ENCODE results near the gene CFAP69.
"Not testable (repeated sequence)": the region's sequence is repeated elsewhere in the genome, so short reads cannot be mapped to it uniquely, and the experiment has no call there.

CFAP69 gene

GRCh38 chr7:90272242-90272641, 27.3 kb downstream of the CFAP69 start:
- no peak for DNase-seq

GRCh38 chr7:90274161-90274560, 29.2 kb downstream of the CFAP69 start:
- no peak for DNase-seq

- no peak for DNase-seq
Observed at GRCh38 chr7:90276033-90276728, 31.2 kb downstream of the CFAP69 start.

- no peak for DNase-seq
Observed at GRCh38 chr7:90288154-90288553, 43.2 kb downstream of the CFAP69 start.

GRCh38 chr7:90290244-90291113, 45.5 kb downstream of the CFAP69 start:
- DNase-seq = no peak

- no peak for DNase-seq
Observed at GRCh38 chr7:90298145-90299038, 53.4 kb downstream of the CFAP69 start.

- no peak for DNase-seq
Observed at GRCh38 chr7:90303241-90303640, 58.3 kb downstream of the CFAP69 start.

- no peak for DNase-seq
Observed at GRCh38 chr7:90309872-90310271, 64.9 kb downstream of the CFAP69 start.

GRCh38 chr7:90311175-90311574, 66.2 kb downstream of the CFAP69 start:
- DNase-seq = no peak

- no peak for DNase-seq
Observed at GRCh38 chr7:90312745-90313144, 67.8 kb downstream of the CFAP69 start.

- no peak for DNase-seq
Observed at GRCh38 chr7:90313907-90314306, 68.9 kb downstream of the CFAP69 start.

GRCh38 chr7:90320014-90320413, 75.0 kb downstream of the CFAP69 start:
- DNase-seq = no peak

- DNase-seq = no peak
Observed at GRCh38 chr7:90320418-90320800, 75.4 kb downstream of the CFAP69 start.

- DNase-seq = no peak
Observed at GRCh38 chr7:90320801-90321494, 76.0 kb downstream of the CFAP69 start, which contains the start of gene FAM237B. FAM237B (minus strand) TSS chr7:90321304; CDS start chr7:90319748, 1,556 bp downstream.

GRCh38 chr7:90322837-90323236, 77.9 kb downstream of the CFAP69 start:
- no peak for DNase-seq

- DNase-seq = no peak
Observed at GRCh38 chr7:90326500-90326899, 81.5 kb downstream of the CFAP69 start.

GRCh38 chr7:90334193-90334843, 89.3 kb downstream of the CFAP69 start:
- no peak for DNase-seq

GRCh38 chr7:90334926-90335325, 90.0 kb downstream of the CFAP69 start:
- not testable (repeated sequence) for DNase-seq

- no peak for DNase-seq
Observed at GRCh38 chr7:90337106-90337505, 92.1 kb downstream of the CFAP69 start.

- no peak for DNase-seq
Observed at GRCh38 chr7:90345016-90345415, 100.0 kb downstream of the CFAP69 start.

- peak in 1 of 2 donors; percentile 10 for DNase-seq
Observed at GRCh38 chr7:90345595-90346335, 100.8 kb downstream of the CFAP69 start.
